ENCODE measurements around the gene CCL17.

DNA sequence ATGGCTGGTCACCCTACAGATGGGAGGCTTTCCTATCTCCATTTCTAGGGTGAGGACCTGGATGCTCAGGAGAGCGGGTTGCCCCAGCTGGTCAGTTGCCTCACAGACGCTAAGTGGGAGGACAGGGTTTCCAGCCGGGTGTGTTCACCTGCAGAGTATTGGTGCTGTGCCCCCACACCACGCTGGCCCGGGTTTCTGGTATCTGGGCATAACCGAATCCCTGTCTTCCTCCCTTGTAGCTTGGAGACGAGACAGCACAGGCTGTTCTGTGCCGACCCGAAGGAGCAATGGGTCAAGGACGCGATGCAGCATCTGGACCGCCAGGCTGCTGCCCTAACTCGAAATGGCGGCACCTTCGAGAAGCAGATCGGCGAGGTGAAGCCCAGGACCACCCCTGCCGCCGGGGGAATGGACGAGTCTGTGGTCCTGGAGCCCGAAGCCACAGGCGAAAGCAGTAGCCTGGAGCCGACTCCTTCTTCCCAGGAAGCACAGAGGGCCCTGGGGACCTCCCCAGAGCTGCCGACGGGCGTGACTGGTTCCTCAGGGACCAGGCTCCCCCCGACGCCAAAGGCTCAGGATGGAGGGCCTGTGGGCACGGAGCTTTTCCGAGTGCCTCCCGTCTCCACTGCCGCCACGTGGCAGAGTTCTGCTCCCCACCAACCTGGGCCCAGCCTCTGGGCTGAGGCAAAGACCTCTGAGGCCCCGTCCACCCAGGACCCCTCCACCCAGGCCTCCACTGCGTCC is 22.6 kb upstream of the CCL17 start:
- TF ChIP-seq, protein P1, sequence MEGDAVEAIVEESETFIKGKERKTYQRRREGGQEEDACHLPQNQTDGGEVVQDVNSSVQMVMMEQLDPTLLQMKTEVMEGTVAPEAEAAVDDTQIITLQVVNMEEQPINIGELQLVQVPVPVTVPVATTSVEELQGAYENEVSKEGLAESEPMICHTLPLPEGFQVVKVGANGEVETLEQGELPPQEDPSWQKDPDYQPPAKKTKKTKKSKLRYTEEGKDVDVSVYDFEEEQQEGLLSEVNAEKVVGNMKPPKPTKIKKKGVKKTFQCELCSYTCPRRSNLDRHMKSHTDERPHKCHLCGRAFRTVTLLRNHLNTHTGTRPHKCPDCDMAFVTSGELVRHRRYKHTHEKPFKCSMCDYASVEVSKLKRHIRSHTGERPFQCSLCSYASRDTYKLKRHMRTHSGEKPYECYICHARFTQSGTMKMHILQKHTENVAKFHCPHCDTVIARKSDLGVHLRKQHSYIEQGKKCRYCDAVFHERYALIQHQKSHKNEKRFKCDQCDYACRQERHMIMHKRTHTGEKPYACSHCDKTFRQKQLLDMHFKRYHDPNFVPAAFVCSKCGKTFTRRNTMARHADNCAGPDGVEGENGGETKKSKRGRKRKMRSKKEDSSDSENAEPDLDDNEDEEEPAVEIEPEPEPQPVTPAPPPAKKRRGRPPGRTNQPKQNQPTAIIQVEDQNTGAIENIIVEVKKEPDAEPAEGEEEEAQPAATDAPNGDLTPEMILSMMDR (conservative IDR thresholded peaks at IDR 0.05), result no peak
- TF ChIP-seq EZH2 (IDR thresholded peaks at IDR 0.05; ENCODE audit: low read depth), result no peak

Data from PC-9 (cell line).